T-cell (primary cell): ENCODE data around the gene ADCY5. TPM values are rescaled to one million over a fixed set of nuclear protein-coding genes. Genes with fewer than 3 reads are reported as not detected.

ENCODE experiments used
- ATAC-seq, 4 experiments: fragments of 200-7000 bp in 3 of 4; fragments of 150-1000 bp in 1 of 4; cut with Tn5 transposase; replicated peaks in 1 of 4; 1 replicate in 3 of 4; 2 replicates in 1 of 4; pipeline ENCODE4 v1.10.0; 2021; ENCODE audit warnings: moderate library complexity in 3 of 4, mild to moderate bottlenecking in 2 of 4, moderate number of reproducible peaks in 1 of 4
- CTCF ChIA-PET, 2 donors: fragments of 300-600 bp; sonication (Branson Sonifier 250); formaldehyde crosslinking; loops; one replicate each; lab custom pipeline; 2022; ENCODE audit warnings: antibody characterized with exemption in 2 of 2; lab: Charles Lee
- POLR2A ChIA-PET, 2 donors: fragments of 300-600 bp; sonication (Branson Sonifier 250); formaldehyde crosslinking; loops; one replicate each; lab custom pipeline; 2022; ENCODE audit warnings: antibody characterized with exemption in 2 of 2; lab: Charles Lee
- DNase-seq, 35 experiments: peaks; one replicate each; pipeline versions ENCODE4 v3.0.0 to v3.0.0-alpha.2; 2013 to 2023
- H3K27ac ChIP-seq: one replicate; pipeline ENCODE4 v1.5.1; 2013; ENCODE audit warnings: low read length
- H3K27me3 ChIP-seq, 2 experiments: replicated peaks in 1 of 2; 1 replicate in 1 of 2; 2 replicates in 1 of 2; pipeline versions ENCODE4 v1.6.1 to v1.7.0; 2013; ENCODE audit warnings: low read length in 1 of 2, mixed read lengths in 1 of 2; ENCODE audit not compliant: control insufficient read depth in 2 of 2, insufficient read depth in 2 of 2; ENCODE audit errors: extremely low read depth in 1 of 2
- H3K36me3 ChIP-seq, 2 donors: 1 replicate in 1 of 2; 2 replicates in 1 of 2; pipeline versions ENCODE4 v1.6.1 to v1.7.0; 2013; ENCODE audit warnings: low read length in 1 of 2; ENCODE audit not compliant: control insufficient read depth in 2 of 2, insufficient read depth in 1 of 2; ENCODE audit errors: extremely low read depth in 1 of 2
- H3K4me1 ChIP-seq, 2 experiments: 1 replicate in 1 of 2; 2 replicates in 1 of 2; pipeline versions ENCODE4 v1.6.1 to v1.7.0; 2013; ENCODE audit warnings: low read length in 2 of 2, mixed read lengths in 1 of 2; ENCODE audit not compliant: insufficient read depth in 2 of 2, control insufficient read depth in 1 of 2; ENCODE audit errors: extremely low read depth in 1 of 2
- H3K4me3 ChIP-seq, 2 donors: 1 replicate in 1 of 2; 2 replicates in 1 of 2; pipeline versions ENCODE4 v1.5.1 to v1.7.0; 2013; ENCODE audit warnings: mild to moderate bottlenecking in 2 of 2, low read length in 1 of 2, moderate library complexity in 1 of 2; ENCODE audit not compliant: control insufficient read depth in 1 of 2; ENCODE audit errors: extremely low read depth in 1 of 2
- H3K9me3 ChIP-seq: 2 replicates; pipeline ENCODE4 v1.7.0; 2013
- H3K27ac Mint-ChIP-seq, 2 donors: one replicate each; pipeline ENCODE4 v1.8.0; 2020 to 2021; ENCODE audit warnings: mild to moderate bottlenecking in 2 of 2, mixed read lengths in 2 of 2
- H3K27me3 Mint-ChIP-seq, 2 donors: one replicate each; pipeline ENCODE4 v1.8.0; 2021 to 2022; ENCODE audit warnings: mixed read lengths in 2 of 2
- H3K36me3 Mint-ChIP-seq: one replicate; pipeline ENCODE4 v1.8.0; 2021; ENCODE audit warnings: mixed read lengths
- H3K4me1 Mint-ChIP-seq, 3 donors: one replicate each; pipeline ENCODE4 v1.8.0; 2020 to 2022; ENCODE audit warnings: mixed read lengths in 3 of 3, mild to moderate bottlenecking in 1 of 3
- H3K4me3 Mint-ChIP-seq, 3 donors: one replicate each; pipeline ENCODE4 v1.8.0; 2020 to 2022; ENCODE audit warnings: mild to moderate bottlenecking in 3 of 3, mixed read lengths in 3 of 3, moderate library complexity in 3 of 3
- H3K9me3 Mint-ChIP-seq, 3 donors: one replicate each; pipeline ENCODE4 v1.8.0; 2020 to 2022; ENCODE audit warnings: mixed read lengths in 3 of 3
- WGBS: methylation state at CpG from one replicate; pipeline ENCODE4 v1.1.5; 2013; ENCODE audit warnings: missing lambda C conversion rate; ENCODE audit not compliant: insufficient coverage; 5-methylcytosine and 5-hydroxymethylcytosine counted together
- total RNA-seq, 35 experiments: library from RNA in 6 of 35; stranded (reverse) in 6 of 35; fragments of 120-200 nt in 1 of 35; gene quantifications; one replicate each; pipeline versions ENCODE4 v1.2.1 to v1.2.4 and lab custom pipeline; 2013 to 2026

ADCY5 gene
- total RNA-seq, 5 donors from 2014 or later (not counting 1 experiment from before 2014, with no cell fraction given), result 0.23 TPM; not detected in 4

- WGBS, result 83% methylated on average over 2 of the region's 6 CpGs
- H3K27ac ChIP-seq, result no peak overlapping the region
- H3K27me3 ChIP-seq, result peaks cover 4 to 27% of the 10 kb centered on the region in 2 experiments
- ATAC-seq, result no peak
- CTCF ChIA-PET, result no interaction called here
- no peaks in the 10 kb centered on the region for H3K36me3 ChIP-seq
- no peak overlapping the region for H3K27ac Mint-ChIP-seq
- H3K27me3 Mint-ChIP-seq, result peaks cover 25 to 27% of the 10 kb centered on the region in 2 donors
- POLR2A ChIA-PET, result no interaction called here
- no peaks in the 10 kb centered on the region for H3K9me3 Mint-ChIP-seq
- H3K4me1 ChIP-seq, result no peaks in the 10 kb centered on the region
- no peaks in the 10 kb centered on the region for H3K4me1 Mint-ChIP-seq
- DNase-seq, result no peak
- no peak overlapping the region for H3K4me3 ChIP-seq
- no peak overlapping the region for H3K4me3 Mint-ChIP-seq
- H3K9me3 ChIP-seq, result no peaks in the 10 kb centered on the region
- no peaks in the 10 kb centered on the region for H3K36me3 Mint-ChIP-seq
Measured at GRCh38 chr3:123399653-123400052, 49.2 kb downstream of the ADCY5 start.

DNA sequence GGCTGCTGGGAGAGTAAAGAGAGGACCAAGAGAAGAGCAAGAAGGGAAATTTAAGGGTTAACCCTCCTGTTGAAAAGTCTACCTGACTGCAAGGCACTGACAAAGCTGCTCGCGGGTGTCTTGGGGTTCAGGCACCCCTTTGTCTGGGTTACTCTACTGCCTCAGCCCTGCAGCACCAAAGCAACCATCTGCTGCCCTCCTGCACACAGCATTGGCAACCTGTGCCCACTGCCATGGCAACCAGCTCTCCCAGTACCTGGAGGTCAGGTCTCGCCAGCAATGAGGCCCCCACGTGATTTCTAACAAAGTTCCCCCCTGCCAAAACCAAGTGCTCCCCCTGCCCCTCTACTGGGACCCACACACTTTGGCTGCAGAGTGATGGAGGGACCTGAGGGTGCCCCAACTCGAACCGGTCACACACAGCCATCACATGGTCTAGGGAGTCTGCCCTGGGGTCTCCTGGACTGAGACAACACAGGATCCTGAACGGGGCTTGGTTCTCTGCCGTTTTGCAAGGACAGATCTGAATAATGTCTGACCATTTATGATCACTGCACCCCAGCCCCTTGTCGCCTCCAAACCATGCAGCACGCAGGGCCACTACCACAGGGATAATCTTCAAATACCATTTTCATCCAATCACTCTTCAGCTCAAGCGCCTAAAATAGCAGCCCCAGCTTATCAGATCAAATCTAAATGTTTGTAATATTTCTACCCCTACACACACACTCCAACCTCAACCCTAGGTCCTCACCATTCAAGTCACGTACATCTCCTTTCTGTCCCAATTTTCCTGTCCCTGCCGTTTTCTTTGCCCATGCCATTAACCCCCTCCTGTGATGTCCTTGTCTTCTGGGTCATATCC lies 50.7 kb downstream of the ADCY5 start:
- Mint-ChIP-seq H3K36me3 (no peaks in the 10 kb centered on the region), H3K4me1 (no peaks in the 10 kb centered on the region), H3K27me3 (peaks cover 27 to 34% of the 10 kb centered on the region in 2 donors), H3K4me3 (no peak overlapping the region), H3K27ac (no peak overlapping the region), H3K9me3 (no peaks in the 10 kb centered on the region)
- ATAC-seq (no peak), DNase-seq (no peak)
- CTCF ChIA-PET, result no interaction called here
- H3K36me3 ChIP-seq, result no peaks in the 10 kb centered on the region
- peaks cover 4 to 27% of the 10 kb centered on the region in 2 experiments for H3K27me3 ChIP-seq
- no peak overlapping the region for H3K27ac ChIP-seq
- H3K4me1 ChIP-seq, result no peaks in the 10 kb centered on the region
- POLR2A ChIA-PET, result no interaction called here
- H3K4me3 ChIP-seq, result no peak overlapping the region
- no peaks in the 10 kb centered on the region for H3K9me3 ChIP-seq
- WGBS, result 64% methylated on average over 13 of the region's 13 CpGs

- POLR2A ChIA-PET, result no interaction called here
- H3K9me3 ChIP-seq, result no peaks in the 10 kb centered on the region
- WGBS, result 93% methylated on average over 4 of the region's 5 CpGs
Measured at GRCh38 chr3:123397050-123397590, 51.8 kb downstream of the ADCY5 start.

DNA sequence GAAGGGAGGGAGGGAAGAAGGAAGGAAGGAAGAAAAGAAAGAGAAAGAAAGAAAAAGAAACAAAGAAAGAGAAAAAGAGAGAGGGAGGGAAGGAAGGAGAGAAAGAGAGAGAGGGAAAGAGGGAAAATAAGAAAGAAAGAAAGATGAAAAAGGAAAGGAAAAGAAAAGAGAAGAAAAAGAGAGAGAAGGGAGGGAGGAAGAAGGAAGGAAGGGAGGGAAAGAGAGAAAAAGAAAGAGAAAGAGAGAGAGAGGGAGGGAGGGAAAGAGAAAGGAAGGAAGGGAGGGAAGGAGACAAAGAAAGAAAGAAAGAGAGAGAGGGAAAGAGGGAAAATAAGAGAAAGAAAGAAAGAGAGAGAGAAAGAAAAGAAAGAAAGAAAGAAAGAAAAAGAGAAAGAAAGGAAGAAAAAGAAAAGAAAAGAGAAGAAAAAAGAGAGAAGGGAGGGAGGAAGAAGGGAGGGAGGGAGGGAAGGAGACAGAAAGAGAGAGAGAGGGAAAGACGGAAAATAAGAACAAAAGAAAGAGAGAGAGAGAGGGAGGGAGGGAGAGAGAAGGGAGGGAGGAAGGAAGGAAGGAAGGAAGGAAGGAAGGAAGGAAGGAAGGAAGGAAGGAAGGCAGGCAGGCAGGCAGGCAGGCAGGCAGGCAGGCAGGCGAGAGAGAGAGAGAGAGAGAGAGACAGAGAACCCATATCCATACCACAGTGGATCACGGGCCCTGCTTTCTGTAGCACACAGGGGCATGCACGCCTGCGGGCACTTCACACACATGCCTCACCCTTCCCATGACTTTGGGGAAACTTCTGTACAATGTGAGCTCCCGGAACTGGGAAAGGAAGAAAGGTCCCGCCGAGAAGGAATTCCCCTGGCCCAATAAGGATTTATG lies 52.5 kb downstream of the ADCY5 start:
- CTCF ChIA-PET, result interaction anchor here in 1 of 2 donors (0.6 kb wide), 1 partner anchor 53 kb away, joined by 3 read pairs; no protein-coding TSS in a partner anchor
- H3K27ac ChIP-seq, result no peak overlapping the region
- DNase-seq, result no peak
- no peaks in the 10 kb centered on the region for H3K4me1 Mint-ChIP-seq
- H3K4me3 Mint-ChIP-seq, result no peak overlapping the region
- H3K27me3 Mint-ChIP-seq, result peaks cover 30 to 37% of the 10 kb centered on the region in 2 donors
- no peaks in the 10 kb centered on the region for H3K9me3 Mint-ChIP-seq
- no CpG with 5 or more reads among the region's 8 CpGs for WGBS
- H3K9me3 ChIP-seq, result no peaks in the 10 kb centered on the region
- H3K27ac Mint-ChIP-seq, result no peak overlapping the region
- no peaks in the 10 kb centered on the region for H3K36me3 ChIP-seq
- H3K4me3 ChIP-seq, result no peak overlapping the region
- POLR2A ChIA-PET, result no interaction called here
- H3K36me3 Mint-ChIP-seq, result no peaks in the 10 kb centered on the region
- peaks cover 4 to 28% of the 10 kb centered on the region in 2 experiments for H3K27me3 ChIP-seq
- no peak for ATAC-seq
- no peaks in the 10 kb centered on the region for H3K4me1 ChIP-seq

More at GRCh38 chr3:123397050-123397590, 51.8 kb downstream of the ADCY5 start:
- H3K36me3 Mint-ChIP-seq, result no peaks in the 10 kb centered on the region
- DNase-seq, result no peak
- CTCF ChIA-PET, result interaction anchor here in 1 of 2 donors (0.6 kb wide), 1 partner anchor 54 kb away, joined by 3 read pairs; no protein-coding TSS in a partner anchor
- no peak overlapping the region for H3K4me3 Mint-ChIP-seq
- H3K9me3 Mint-ChIP-seq, result no peaks in the 10 kb centered on the region
- H3K27ac Mint-ChIP-seq, result no peak overlapping the region
- Histone ChIP-seq H3K27me3 (peaks cover 4 to 29% of the 10 kb centered on the region in 2 experiments), H3K36me3 (no peaks in the 10 kb centered on the region), H3K4me3 (no peak overlapping the region), H3K27ac (no peak overlapping the region), H3K4me1 (no peaks in the 10 kb centered on the region)
- ATAC-seq, result no peak
- no peaks in the 10 kb centered on the region for H3K4me1 Mint-ChIP-seq
- peaks cover 30 to 37% of the 10 kb centered on the region in 2 donors for H3K27me3 Mint-ChIP-seq

DNA sequence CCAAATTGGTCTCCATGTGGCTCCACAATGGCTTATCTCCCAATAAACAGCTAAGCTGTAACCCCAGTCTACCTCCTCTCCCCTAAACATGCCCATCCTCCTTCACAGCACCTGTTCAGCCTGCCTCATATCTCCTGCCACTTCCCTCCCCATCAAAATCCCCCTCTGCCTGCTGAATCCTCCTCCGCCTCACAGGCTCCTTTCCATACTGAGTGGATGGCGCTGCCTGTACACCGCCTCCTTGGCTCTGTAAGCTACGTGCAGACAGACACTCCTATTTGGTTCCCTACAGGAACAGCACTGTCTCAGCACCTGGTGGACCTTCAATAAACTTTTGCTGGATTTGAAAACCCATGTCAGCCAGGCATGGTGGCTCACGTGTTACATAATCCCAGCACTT lies 53.7 kb downstream of the ADCY5 start:
- 92% methylated on average over 4 of the region's 5 CpGs for WGBS
- no peaks in the 10 kb centered on the region for H3K9me3 Mint-ChIP-seq
- no peak overlapping the region for H3K4me3 Mint-ChIP-seq
- Histone ChIP-seq H3K36me3 (no peaks in the 10 kb centered on the region), H3K4me3 (no peak overlapping the region), H3K4me1 (no peaks in the 10 kb centered on the region), H3K27ac (no peak overlapping the region), H3K27me3 (peaks cover 4 to 31% of the 10 kb centered on the region in 2 experiments), H3K9me3 (no peaks in the 10 kb centered on the region)
- DNase-seq (no peak), ATAC-seq (no peak)
- ChIA-PET POLR2A (no interaction called here), CTCF (no interaction called here)
- peaks cover 25 to 37% of the 10 kb centered on the region in 2 donors for H3K27me3 Mint-ChIP-seq
- H3K4me1 Mint-ChIP-seq, result no peaks in the 10 kb centered on the region
- H3K27ac Mint-ChIP-seq, result no peak overlapping the region
- no peaks in the 10 kb centered on the region for H3K36me3 Mint-ChIP-seq

- Mint-ChIP-seq H3K36me3 (no peaks in the 10 kb centered on the region), H3K27ac (no peak overlapping the region), H3K27me3 (peaks cover 19 to 31% of the 10 kb centered on the region in 2 donors), H3K9me3 (no peaks in the 10 kb centered on the region), H3K4me1 (no peaks in the 10 kb centered on the region), H3K4me3 (no peak overlapping the region)
- DNase-seq (no peak), ATAC-seq (no peak)
- Histone ChIP-seq H3K4me1 (no peaks in the 10 kb centered on the region), H3K27me3 (peaks cover 4 to 37% of the 10 kb centered on the region in 2 experiments), H3K4me3 (no peak overlapping the region), H3K9me3 (no peaks in the 10 kb centered on the region), H3K27ac (no peak overlapping the region), H3K36me3 (no peaks in the 10 kb centered on the region)
- ChIA-PET CTCF (no interaction called here), POLR2A (no interaction called here)
- WGBS, result no CpG with 5 or more reads among the region's 5 CpGs
Measured at GRCh38 chr3:123394391-123395020, 54.4 kb downstream of the ADCY5 start.
